ENCODE results near the gene SPTBN5. TPM values are rescaled to one million over a fixed set of nuclear protein-coding genes. Genes with fewer than 3 reads are reported as not detected.
A peak's percentile ranks its signal among the peaks of the same experiment; 100 is the strongest.

Gene SPTBN5
- total and polyA plus RNA-seq, 8 donors, result 0.32 to 11.4 (median 0.84) TPM

- DNase-seq (peak in 1 of 6 donors; percentile 63), ATAC-seq (no peak), FAIRE-seq (no peak)
- Histone ChIP-seq H3K27me3 (no peaks in the 10 kb centered on the region), H3K4me3 (no peak overlapping the region), H3K27ac (no peak overlapping the region), H3K36me3 (peaks cover 0 to 14% (median 0%) of the 10 kb centered on the region in 3 donors), H3K9me3 (no peaks in the 10 kb centered on the region), H3K4me1 (peaks cover 0 to 15% (median 4%) of the 10 kb centered on the region in 3 donors)
- intact Hi-C loops (cut with DNase I), result loop anchor here in 1 of 3 donors (5.0 kb wide), 1 partner anchor 84 kb away; no protein-coding TSS in a partner anchor
- 83 to 85% methylated on average over 6 of the region's 6 CpGs for WGBS, 2 donors
- no peak for TF ChIP-seq CTCF (IDR thresholded peaks at IDR 0.05)
Measured at GRCh38 chr15:41822957-41823356, 70.9 kb downstream of the SPTBN5 start.

- no peak overlapping the region for H3K4me3 ChIP-seq
- no peak for TF ChIP-seq CTCF (IDR thresholded peaks at IDR 0.05)
- no peak for ATAC-seq
- H3K27me3 ChIP-seq, result no peaks in the 10 kb centered on the region
- FAIRE-seq, result no peak
- H3K9me3 ChIP-seq, result no peaks in the 10 kb centered on the region
- intact Hi-C loops (cut with DNase I), result loop anchor here in 1 of 3 donors (5.0 kb wide), 1 partner anchor 85 kb away; no protein-coding TSS in a partner anchor
- WGBS, 2 donors, result 87 to 94% methylated on average over 6 of the region's 6 CpGs
- peaks cover 0 to 19% (median 0%) of the 10 kb centered on the region in 3 donors for H3K36me3 ChIP-seq
- peak in 1 of 6 donors; percentile 31 for DNase-seq
- H3K27ac ChIP-seq, result no peak overlapping the region
- peaks cover 0 to 14% (median 4%) of the 10 kb centered on the region in 3 donors for H3K4me1 ChIP-seq
Measured at GRCh38 chr15:41822471-41822870, 71.4 kb downstream of the SPTBN5 start.

- H3K9me3 ChIP-seq, result no peaks in the 10 kb centered on the region
- DNase-seq (peak in 2 of 6 donors; percentile 10 to 39), FAIRE-seq (no peak), ATAC-seq (no peak)
- no peak for TF ChIP-seq CTCF (IDR thresholded peaks at IDR 0.05)
- no peak overlapping the region for H3K4me3 ChIP-seq
- H3K27me3 ChIP-seq, result no peaks in the 10 kb centered on the region
- WGBS, 2 donors, result 84 to 87% methylated on average over 4 of the region's 4 CpGs
- H3K36me3 ChIP-seq, result peaks cover 0 to 20% (median 0%) of the 10 kb centered on the region in 3 donors
- H3K27ac ChIP-seq, result no peak overlapping the region
- H3K4me1 ChIP-seq, result peaks cover 0 to 10% (median 4%) of the 10 kb centered on the region in 3 donors
- intact Hi-C loops (cut with DNase I), result loop anchor here in 1 of 3 donors (5.0 kb wide), 1 partner anchor 85 kb away; no protein-coding TSS in a partner anchor
Measured at GRCh38 chr15:41821831-41822230, 72.0 kb downstream of the SPTBN5 start.

GRCh38 chr15:41820791-41821423, 72.9 kb downstream of the SPTBN5 start:
- FAIRE-seq, result no peak
- peak; percentile 89 to 95 (median 92) for ATAC-seq
- H3K36me3 ChIP-seq, result peaks cover 0 to 26% (median 0%) of the 10 kb centered on the region in 3 donors

More at GRCh38 chr15:41820791-41821423, 72.9 kb downstream of the SPTBN5 start:
- DNase-seq, result peak; percentile 71 to 92 (median 84)
- H3K27ac ChIP-seq, result peak overlapping the region in 2 of 4 donors; percentile 19 to 62
- H3K9me3 ChIP-seq, result no peaks in the 10 kb centered on the region
- TF ChIP-seq CTCF (IDR thresholded peaks at IDR 0.05), result no peak
- H3K4me3 ChIP-seq, result no peak overlapping the region
- 31 to 46% methylated on average over 6 of the region's 6 CpGs for WGBS, 2 donors
- intact Hi-C loops (cut with DNase I), result loop anchor here in 1 of 3 donors (5.0 kb wide), 1 partner anchor 86 kb away; no protein-coding TSS in a partner anchor
- no peaks in the 10 kb centered on the region for H3K27me3 ChIP-seq
- peaks cover 0 to 10% (median 4%) of the 10 kb centered on the region in 3 donors for H3K4me1 ChIP-seq

All from pancreas (tissue), 10 donors.